ENCODE results near the gene FFAR2.

- no peak for TF ChIP-seq POLR2A (IDR thresholded peaks at IDR 0.05)
- TF ChIP-seq, protein P1, sequence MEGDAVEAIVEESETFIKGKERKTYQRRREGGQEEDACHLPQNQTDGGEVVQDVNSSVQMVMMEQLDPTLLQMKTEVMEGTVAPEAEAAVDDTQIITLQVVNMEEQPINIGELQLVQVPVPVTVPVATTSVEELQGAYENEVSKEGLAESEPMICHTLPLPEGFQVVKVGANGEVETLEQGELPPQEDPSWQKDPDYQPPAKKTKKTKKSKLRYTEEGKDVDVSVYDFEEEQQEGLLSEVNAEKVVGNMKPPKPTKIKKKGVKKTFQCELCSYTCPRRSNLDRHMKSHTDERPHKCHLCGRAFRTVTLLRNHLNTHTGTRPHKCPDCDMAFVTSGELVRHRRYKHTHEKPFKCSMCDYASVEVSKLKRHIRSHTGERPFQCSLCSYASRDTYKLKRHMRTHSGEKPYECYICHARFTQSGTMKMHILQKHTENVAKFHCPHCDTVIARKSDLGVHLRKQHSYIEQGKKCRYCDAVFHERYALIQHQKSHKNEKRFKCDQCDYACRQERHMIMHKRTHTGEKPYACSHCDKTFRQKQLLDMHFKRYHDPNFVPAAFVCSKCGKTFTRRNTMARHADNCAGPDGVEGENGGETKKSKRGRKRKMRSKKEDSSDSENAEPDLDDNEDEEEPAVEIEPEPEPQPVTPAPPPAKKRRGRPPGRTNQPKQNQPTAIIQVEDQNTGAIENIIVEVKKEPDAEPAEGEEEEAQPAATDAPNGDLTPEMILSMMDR (IDR thresholded peaks at IDR 0.05), result no peak
These were observed 14.6 kb upstream of the FFAR2 start for GRCh38 chr19:35433448-35433847.
